Cardiac muscle cell (in vitro differentiated cells and primary cell): ENCODE measurements around the gene HIP1R. TPM values are rescaled to one million over a fixed set of nuclear protein-coding genes. Genes with fewer than 3 reads are reported as not detected.

Experiments used
- DNase-seq, 2 donors: peaks; one replicate each; pipeline versions ENCODE4 v3.0.0 to v3.0.0-alpha.2; 2010 to 2017; ENCODE audit warnings: low read depth in 1 of 2, low spot score in 1 of 2
- H3K27ac ChIP-seq: fragments of 200-600 bp; sonication (generic); 2 replicates; pipeline ENCODE4 v1.5.1; 2016
- H3K27me3 ChIP-seq: fragments of 200-600 bp; sonication (generic); 2 replicates; pipeline ENCODE4 v1.6.0; 2016; ENCODE audit warnings: control low read depth
- H3K36me3 ChIP-seq: fragments of 200-600 bp; sonication (generic); 2 replicates; pipeline ENCODE4 v1.5.1; 2016; ENCODE audit warnings: control low read depth
- H3K4me1 ChIP-seq: fragments of 200-600 bp; sonication (generic); 2 replicates; pipeline ENCODE4 v1.8.1; 2017; ENCODE audit warnings: low read depth, mild to moderate bottlenecking, mixed run types
- H3K4me3 ChIP-seq: fragments of 200-600 bp; sonication (generic); 2 replicates; pipeline ENCODE4 v1.5.1; 2016; ENCODE audit warnings: mild to moderate bottlenecking
- H3K9me3 ChIP-seq: fragments of 200-600 bp; sonication (generic); 2 replicates; pipeline ENCODE4 v1.5.1; 2017; ENCODE audit warnings: low read depth, mild to moderate bottlenecking, control low read depth
- CTCF ChIP-seq: IDR thresholded peaks from 2 replicates; pipeline ENCODE4 v1.5.1; 2012; ENCODE audit warnings: low read depth, mild to moderate bottlenecking, low read length
- polyA plus RNA-seq: library from polyadenylated mRNA; unstranded; fragments of >200 nt; fragmentation: Nextera tagmentation; extraction: Ambion mirVana; gene quantifications from 2 replicates; pipeline ENCODE4 v1.2.1, GENCODE V29; 2016
- total RNA-seq: library from RNA; depleted of rRNA; stranded (reverse); fragments of >200 nt; gene quantifications from 2 replicates; pipeline ENCODE4 v1.2.3, GENCODE V29; 2016

HIP1R gene
- total RNA-seq (36.1 and 38.4 TPM in 2 replicates), polyA plus RNA-seq (16.3 and 18.3 TPM in 2 replicates)

GRCh38 chr12:122834921-122835749 lies at the start of gene HIP1R:
TSS of gene HIP1R (plus strand) at chr12:122835457. CDS start at chr12:122835551, 94 bp downstream.
- Histone ChIP-seq H3K27ac (peak within 1 kb of the TSS; percentile 15), H3K4me3 (peak within 1 kb of the TSS; percentile 70), H3K4me1 (no peaks in the 10 kb centered on the region), H3K9me3 (no peaks in the 10 kb centered on the region), H3K27me3 (peaks cover 26% of the 10 kb centered on the region), H3K36me3 (no peaks in the 10 kb centered on the region)
- no peak for TF ChIP-seq CTCF
- DNase-seq: peak; percentile 9 to 68

DNA sequence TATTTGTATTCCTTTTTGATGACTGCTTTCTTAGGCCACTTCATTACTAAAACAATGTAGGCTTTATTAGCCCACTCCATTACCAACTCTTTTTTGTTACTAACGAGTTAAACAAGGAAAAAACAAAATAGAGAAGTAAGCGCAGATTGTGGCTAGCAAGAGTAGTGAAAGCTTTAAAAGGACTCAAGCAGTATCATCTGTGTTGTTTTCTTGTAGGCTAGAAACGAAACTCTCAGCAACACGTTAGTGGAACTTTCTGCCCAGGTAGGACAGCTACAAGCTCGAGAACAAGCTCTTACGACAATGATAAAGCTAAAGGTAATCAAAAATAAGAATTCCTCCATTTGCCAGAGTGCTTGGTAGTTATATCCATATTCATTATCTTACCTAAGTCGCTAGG lies 49.8 kb upstream of the HIP1R start:
- H3K27ac ChIP-seq: no peak overlapping the region
- no peaks in the 10 kb centered on the region for H3K4me1 ChIP-seq
- no peaks in the 10 kb centered on the region for H3K27me3 ChIP-seq
- H3K4me3 ChIP-seq: no peak overlapping the region
- TF ChIP-seq CTCF: no peak
- no peaks in the 10 kb centered on the region for H3K36me3 ChIP-seq
- no peak for DNase-seq
- H3K9me3 ChIP-seq: no peaks in the 10 kb centered on the region

DNA sequence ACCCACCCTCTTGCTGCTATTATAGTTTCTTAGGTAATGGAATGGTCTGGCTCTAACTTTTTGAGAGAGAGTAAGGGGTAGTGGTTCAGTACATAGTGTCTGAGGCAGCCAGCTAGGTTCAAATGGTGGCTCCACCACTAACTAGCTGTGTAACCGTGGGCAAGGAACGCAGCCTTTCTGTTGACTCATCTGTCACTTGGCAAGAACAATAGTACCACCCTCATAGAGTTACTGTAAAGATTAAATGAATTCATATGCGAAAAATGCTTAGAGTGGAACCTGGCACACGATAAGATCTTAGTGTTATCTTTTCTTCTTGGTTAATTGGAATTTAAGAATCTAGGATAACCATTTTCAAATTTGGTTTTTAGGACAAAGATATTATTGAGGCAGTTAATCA lies 46.9 kb upstream of the HIP1R start:
- H3K27me3 ChIP-seq: no peaks in the 10 kb centered on the region
- no peak overlapping the region for H3K4me3 ChIP-seq
- peak in 1 of 2 donors; percentile 44 for DNase-seq
- no peaks in the 10 kb centered on the region for H3K4me1 ChIP-seq
- no peaks in the 10 kb centered on the region for H3K9me3 ChIP-seq
- H3K36me3 ChIP-seq: no peaks in the 10 kb centered on the region
- H3K27ac ChIP-seq: no peak overlapping the region
- no peak for TF ChIP-seq CTCF

- H3K36me3 ChIP-seq: no peaks in the 10 kb centered on the region
- no peak for DNase-seq
- TF ChIP-seq CTCF: no peak
- no peaks in the 10 kb centered on the region for H3K4me1 ChIP-seq
- H3K4me3 ChIP-seq: no peak overlapping the region
- no peaks in the 10 kb centered on the region for H3K27me3 ChIP-seq
- no peak overlapping the region for H3K27ac ChIP-seq
- H3K9me3 ChIP-seq: no peaks in the 10 kb centered on the region
Observed at GRCh38 chr12:122789637-122790036, 45.6 kb upstream of the HIP1R start.

- DNase-seq: peak in 1 of 2 donors; percentile 15
- Histone ChIP-seq H3K4me1 (no peaks in the 10 kb centered on the region), H3K4me3 (no peak overlapping the region), H3K27me3 (no peaks in the 10 kb centered on the region), H3K36me3 (no peaks in the 10 kb centered on the region), H3K9me3 (no peaks in the 10 kb centered on the region), H3K27ac (no peak overlapping the region)
- TF ChIP-seq CTCF: no peak
Observed at GRCh38 chr12:122790393-122791075, 44.7 kb upstream of the HIP1R start.
